SU-DHL-6 (cell line): ENCODE data around the gene DALRD3.

Experiments
- H2AFZ ChIP-seq: fragments of 200-600 bp; sonication (generic); 2 replicates; pipeline ENCODE4 v1.6.1; 2014; ENCODE audit warnings: low read depth, mild to moderate bottlenecking, moderate library complexity, mixed read lengths, antibody characterized with exemption, low read length; ENCODE audit not compliant: severe bottlenecking
- H3F3A ChIP-seq: fragments of 200-600 bp; shearing (Covaris generic); 2 replicates; pipeline ENCODE4 v1.6.0; 2016; ENCODE audit warnings: antibody characterized with exemption, mild to moderate bottlenecking; ENCODE audit not compliant: insufficient read depth
- H3K27ac ChIP-seq: fragments of 200-600 bp; sonication (generic); 2 replicates; pipeline ENCODE4 v1.5.1; 2016; ENCODE audit warnings: low read depth, mild to moderate bottlenecking, low read length, moderate library complexity, mixed read lengths
- H3K27me3 ChIP-seq: fragments of 200-600 bp; sonication (generic), shearing (Covaris generic); 2 replicates; pipeline ENCODE4 v1.6.0; 2014; ENCODE audit warnings: mild to moderate bottlenecking, low read length
- H3K36me3 ChIP-seq: fragments of 200-600 bp; sonication (generic); 2 replicates; pipeline ENCODE4 v1.6.1; 2014; ENCODE audit warnings: mild to moderate bottlenecking, low read length, mixed read lengths
- H3K4me2 ChIP-seq: fragments of 300-600, 200-600 bp; shearing (Covaris generic), sonication (generic); 2 replicates; pipeline ENCODE4 v1.6.0; 2014; ENCODE audit warnings: low read length, low read depth, mild to moderate bottlenecking; ENCODE audit not compliant: poor library complexity, severe bottlenecking
- H3K4me3 ChIP-seq: fragments of 200-600 bp; sonication (generic); 2 replicates; pipeline ENCODE4 v1.5.1; 2014; ENCODE audit warnings: antibody characterized with exemption, low read length, mild to moderate bottlenecking, mixed read lengths; ENCODE audit not compliant: insufficient read depth, poor library complexity, severe bottlenecking
- H3K79me2 ChIP-seq: fragments of 200-600 bp; sonication (generic); 2 replicates; pipeline ENCODE4 v1.6.1; 2014; ENCODE audit warnings: mild to moderate bottlenecking, low read length, moderate library complexity; ENCODE audit not compliant: insufficient read depth
- H3K9ac ChIP-seq: fragments of 200-600 bp; sonication (generic); 2 replicates; pipeline ENCODE4 v1.7.0; 2014; ENCODE audit warnings: mild to moderate bottlenecking, low read length
- H3K9me2 ChIP-seq: fragments of 200-600 bp; sonication (generic); replicated peaks from 2 replicates; pipeline ENCODE4 v1.6.1; 2014; ENCODE audit warnings: low read length; ENCODE audit not compliant: insufficient read depth
- H3K9me3 ChIP-seq: fragments of 200-600 bp; sonication (generic); 2 replicates; pipeline ENCODE4 v1.6.1; 2014; ENCODE audit warnings: low read length, mixed read lengths; ENCODE audit not compliant: insufficient read depth
- H4K20me1 ChIP-seq: fragments of 200-600 bp; sonication (generic); 2 replicates; pipeline ENCODE4 v1.6.1; 2014; ENCODE audit warnings: low read depth, mild to moderate bottlenecking, antibody characterized with exemption, low read length, moderate library complexity, mixed read lengths
- EZH2phosphoT487 ChIP-seq: fragments of 200-600 bp; sonication (generic), shearing (Covaris generic); conservative IDR thresholded peaks from 2 replicates; pipeline ENCODE4 v1.6.1; 2018; ENCODE audit warnings: mild to moderate bottlenecking, antibody characterized with exemption, low read length, moderate library complexity, mixed read lengths
- TF ChIP-seq, protein P1 (sequence below): fragments of 200-600 bp; sonication (generic); IDR thresholded peaks from one replicate; pipeline ENCODE4 v1.5.1; 2017; ENCODE audit warnings: antibody characterized with exemption, mild to moderate bottlenecking, low read length, moderate library complexity; ENCODE audit not compliant: insufficient read depth, poor library complexity, severe bottlenecking

DALRD3 gene

DNA sequence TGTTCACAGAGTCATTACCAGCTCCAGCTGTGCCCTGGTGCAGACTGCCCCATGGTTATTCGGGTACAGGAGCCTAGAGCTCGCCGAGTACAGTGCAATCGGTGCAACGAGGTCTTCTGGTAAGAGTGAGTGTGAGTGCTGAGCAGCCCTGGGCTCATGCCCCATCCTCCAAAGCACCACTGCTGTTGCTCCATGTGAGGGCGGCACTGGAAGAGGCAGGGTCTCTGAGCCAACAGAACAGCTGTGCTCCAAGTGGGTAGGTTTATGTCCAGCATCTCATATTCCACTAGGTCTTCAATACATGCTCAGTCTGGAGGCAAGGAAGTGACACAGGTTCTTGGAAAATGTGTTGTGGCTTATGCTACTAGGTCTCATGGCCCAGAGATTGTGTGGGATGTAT lies 47.8 kb downstream of the DALRD3 start:
- Histone ChIP-seq H2AFZ (no peak overlapping the region), H3K4me2 (no peak overlapping the region), H3K9ac (no peak overlapping the region), H3K79me2 (no peaks in the 10 kb centered on the region), H3K27me3 (no peaks in the 10 kb centered on the region), H3K27ac (no peak overlapping the region), H3K4me3 (no peak overlapping the region), H3K36me3 (peaks cover 16% of the 10 kb centered on the region; the same call in 1 of the 2 replicates), H3K9me3 (no peaks in the 10 kb centered on the region), H4K20me1 (no peaks in the 10 kb centered on the region), H3F3A (no peaks in the 10 kb centered on the region), H3K9me2 (no peaks in the 10 kb centered on the region)
- TF ChIP-seq, protein P1, sequence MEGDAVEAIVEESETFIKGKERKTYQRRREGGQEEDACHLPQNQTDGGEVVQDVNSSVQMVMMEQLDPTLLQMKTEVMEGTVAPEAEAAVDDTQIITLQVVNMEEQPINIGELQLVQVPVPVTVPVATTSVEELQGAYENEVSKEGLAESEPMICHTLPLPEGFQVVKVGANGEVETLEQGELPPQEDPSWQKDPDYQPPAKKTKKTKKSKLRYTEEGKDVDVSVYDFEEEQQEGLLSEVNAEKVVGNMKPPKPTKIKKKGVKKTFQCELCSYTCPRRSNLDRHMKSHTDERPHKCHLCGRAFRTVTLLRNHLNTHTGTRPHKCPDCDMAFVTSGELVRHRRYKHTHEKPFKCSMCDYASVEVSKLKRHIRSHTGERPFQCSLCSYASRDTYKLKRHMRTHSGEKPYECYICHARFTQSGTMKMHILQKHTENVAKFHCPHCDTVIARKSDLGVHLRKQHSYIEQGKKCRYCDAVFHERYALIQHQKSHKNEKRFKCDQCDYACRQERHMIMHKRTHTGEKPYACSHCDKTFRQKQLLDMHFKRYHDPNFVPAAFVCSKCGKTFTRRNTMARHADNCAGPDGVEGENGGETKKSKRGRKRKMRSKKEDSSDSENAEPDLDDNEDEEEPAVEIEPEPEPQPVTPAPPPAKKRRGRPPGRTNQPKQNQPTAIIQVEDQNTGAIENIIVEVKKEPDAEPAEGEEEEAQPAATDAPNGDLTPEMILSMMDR, result no peak
- TF ChIP-seq EZH2phosphoT487, result no peak

DNA sequence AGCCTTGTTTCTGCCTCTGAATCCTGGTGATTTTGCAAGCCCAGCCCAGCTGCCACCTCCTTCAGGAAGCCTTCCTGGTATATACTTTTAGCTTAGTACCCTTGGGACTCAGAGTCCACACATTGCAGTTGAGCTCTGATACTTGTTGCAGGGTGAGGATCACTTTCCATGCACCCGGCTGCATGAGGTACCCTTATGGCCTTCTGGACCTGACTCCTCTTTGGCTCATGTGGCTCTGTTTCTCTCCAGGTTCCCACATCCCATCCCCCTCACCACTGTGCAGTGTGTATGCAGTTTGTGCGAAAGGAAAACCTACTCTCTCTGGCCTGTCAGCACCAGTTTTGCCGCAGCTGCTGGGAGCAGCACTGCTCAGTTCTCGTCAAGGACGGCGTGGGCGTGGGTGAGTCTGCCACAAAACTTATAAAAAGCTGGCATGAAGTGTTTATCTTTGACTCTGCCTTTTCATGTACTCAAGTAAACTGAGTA lies 51.5 kb downstream of the DALRD3 start:
- H3K9me2 ChIP-seq, result no peaks in the 10 kb centered on the region
- H3K4me2 ChIP-seq, result no peak overlapping the region
- no peak overlapping the region for H3K27ac ChIP-seq
- no peaks in the 10 kb centered on the region for H3K79me2 ChIP-seq
- H3K27me3 ChIP-seq, result no peaks in the 10 kb centered on the region
- H4K20me1 ChIP-seq, result no peaks in the 10 kb centered on the region
- H3K9me3 ChIP-seq, result no peaks in the 10 kb centered on the region
- TF ChIP-seq EZH2phosphoT487, result no peak
- TF ChIP-seq, protein P1, result no peak
- H3K36me3 ChIP-seq, result peaks cover 11% of the 10 kb centered on the region; the same call in 1 of the 2 replicates
- no peaks in the 10 kb centered on the region for H3F3A ChIP-seq
- H3K4me3 ChIP-seq, result no peak overlapping the region
- H3K9ac ChIP-seq, result no peak overlapping the region
- H2AFZ ChIP-seq, result no peak overlapping the region

DNA sequence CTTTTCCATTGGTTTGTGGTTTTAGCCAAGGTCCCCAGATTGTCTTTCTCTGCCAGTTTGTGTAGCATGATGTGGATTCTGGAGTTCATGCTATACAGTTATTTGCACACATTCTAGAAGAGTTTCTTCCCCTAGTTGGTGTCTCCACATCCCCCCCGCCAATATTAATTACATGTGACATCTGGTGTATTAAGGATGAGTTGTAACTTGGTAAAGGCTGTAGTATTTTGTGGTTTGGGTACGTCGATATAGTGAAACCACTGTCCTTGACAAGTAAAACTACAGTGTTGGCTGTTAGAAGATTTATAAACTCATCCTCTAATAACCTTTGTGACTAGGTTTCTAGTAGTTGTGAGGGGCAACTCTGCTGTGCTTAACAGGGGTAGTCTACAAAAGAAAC lies 52.0 kb downstream of the DALRD3 start:
- Histone ChIP-seq H3K27me3 (no peaks in the 10 kb centered on the region), H3K4me2 (no peak overlapping the region), H3F3A (no peaks in the 10 kb centered on the region), H3K79me2 (no peaks in the 10 kb centered on the region), H3K4me3 (no peak overlapping the region), H3K9me3 (no peaks in the 10 kb centered on the region), H4K20me1 (no peaks in the 10 kb centered on the region), H3K36me3 (peaks cover 10% of the 10 kb centered on the region; the same call in 1 of the 2 replicates), H3K9ac (no peak overlapping the region), H2AFZ (no peak overlapping the region), H3K27ac (no peak overlapping the region), H3K9me2 (no peaks in the 10 kb centered on the region)
- no peak for TF ChIP-seq EZH2phosphoT487
- TF ChIP-seq, protein P1, result no peak
